Measurements from ENCODE around the gene PDE4D. TPM values are rescaled to one million over a fixed set of nuclear protein-coding genes. Genes with fewer than 3 reads are reported as not detected.
"Not testable (repeated sequence)": the region's sequence is repeated elsewhere in the genome, so short reads cannot be mapped to it uniquely, and the experiment has no call there.

The PDE4D gene
- polyA plus RNA-seq, 3 donors, result 1.3 to 22.7 (median 11.0) TPM

- 48 to 91% (median 90%) methylated on average over 1 of the region's 1 CpG for WGBS, 3 donors
- no peak overlapping the region for H3K27ac ChIP-seq (ENCODE audit: low read depth, low read length)
Observed at GRCh38 chr5:59335544-59335943, 558.0 kb downstream of the PDE4D start.

GRCh38 chr5:59333416-59333815 lies 560.1 kb downstream of the PDE4D start:
- no peak overlapping the region for H3K27ac ChIP-seq (ENCODE audit: low read depth, low read length)

DNA sequence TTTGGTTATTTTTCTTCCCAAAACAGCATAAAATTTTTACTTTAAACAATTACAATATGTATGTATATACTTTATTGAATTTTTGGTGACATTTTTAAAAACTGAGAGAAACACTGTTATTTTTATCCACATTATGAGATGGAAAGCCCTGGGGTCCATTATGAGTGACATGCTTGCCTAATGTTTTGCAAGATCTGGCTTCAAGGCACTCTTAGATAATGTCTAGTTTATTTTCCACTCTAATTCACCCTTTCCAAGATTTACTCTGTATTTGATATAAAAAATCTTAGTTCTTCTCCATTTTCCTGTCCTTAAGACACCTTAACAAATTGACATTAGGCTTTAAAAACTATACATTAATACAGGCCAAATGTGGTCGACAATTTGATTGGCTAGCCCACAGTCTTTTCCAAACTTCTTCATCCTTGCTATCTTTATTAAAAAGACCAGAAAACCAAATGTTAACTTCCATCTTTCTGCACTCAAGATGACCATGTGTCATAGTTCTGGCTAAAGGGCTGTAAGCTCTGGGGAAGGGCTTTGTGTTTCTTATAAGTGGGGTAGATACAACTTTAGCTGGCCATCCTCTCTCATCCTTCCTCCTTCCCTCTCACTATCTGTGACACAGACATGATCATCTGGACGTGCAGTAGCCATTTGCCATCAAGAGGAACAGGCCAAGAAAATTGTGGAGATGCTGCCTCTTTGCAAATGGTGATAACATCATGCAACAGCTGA lies 561.1 kb downstream of the PDE4D start:
- H3K27ac ChIP-seq (ENCODE audit: low read depth, low read length), result no peak overlapping the region
- WGBS, 3 donors, result 81 to 86% (median 86%) methylated on average over 2 of the region's 2 CpGs

DNA sequence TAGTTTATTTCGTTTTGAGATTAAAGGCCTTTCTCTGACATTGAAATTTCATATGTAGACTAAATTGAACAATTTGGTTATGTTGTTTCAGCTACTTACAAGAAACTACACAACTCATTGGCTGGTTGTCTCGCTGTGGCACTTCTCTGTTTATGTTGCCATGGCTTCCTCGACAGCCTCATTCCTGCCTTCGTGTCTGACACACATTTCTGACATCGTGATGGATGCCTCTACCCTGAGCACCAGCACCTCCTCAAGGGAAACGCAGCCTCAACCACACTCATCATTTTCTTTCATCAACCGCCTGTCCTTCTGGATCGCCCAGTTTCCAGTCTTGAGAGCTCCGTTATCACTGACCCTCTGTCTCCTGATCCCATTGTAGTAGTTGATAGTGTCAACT lies 562.8 kb downstream of the PDE4D start:
- WGBS, 3 donors, result 89 to 97% (median 95%) methylated on average over 9 of the region's 9 CpGs
- H3K27ac ChIP-seq (ENCODE audit: low read depth, low read length), result no peak overlapping the region

DNA sequence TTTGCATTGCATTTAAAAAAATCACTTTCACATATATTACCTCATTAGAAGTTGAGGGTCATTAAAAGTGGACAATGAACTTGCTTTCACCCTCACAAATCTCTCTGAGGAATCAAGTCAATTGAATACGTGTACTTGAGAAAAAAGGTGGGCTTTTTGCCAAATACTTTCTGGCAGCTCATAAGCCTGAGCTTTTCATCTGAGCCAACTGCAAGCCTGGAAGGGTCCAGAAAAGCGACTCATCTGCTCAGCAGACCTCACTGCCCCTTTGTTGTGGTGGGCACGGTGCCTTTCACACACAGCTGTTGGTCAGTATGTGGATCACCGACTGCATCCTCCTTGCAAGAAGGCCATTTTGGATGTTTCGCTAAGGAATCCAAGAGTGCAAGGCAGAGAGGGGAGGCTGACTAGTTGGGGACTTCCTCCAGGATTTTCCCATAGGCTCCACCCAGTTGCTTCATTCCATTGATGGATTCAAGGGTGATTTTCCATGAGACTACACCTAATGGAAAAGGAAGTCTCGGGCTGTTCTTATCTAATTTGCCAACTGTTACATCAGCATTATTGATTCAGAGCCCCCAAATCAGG lies 564.7 kb downstream of the PDE4D start:
- 59 to 64% (median 60%) methylated on average over 6 of the region's 6 CpGs for WGBS, 3 donors
- H3K27ac ChIP-seq (ENCODE audit: low read depth, low read length), result no peak overlapping the region

DNA sequence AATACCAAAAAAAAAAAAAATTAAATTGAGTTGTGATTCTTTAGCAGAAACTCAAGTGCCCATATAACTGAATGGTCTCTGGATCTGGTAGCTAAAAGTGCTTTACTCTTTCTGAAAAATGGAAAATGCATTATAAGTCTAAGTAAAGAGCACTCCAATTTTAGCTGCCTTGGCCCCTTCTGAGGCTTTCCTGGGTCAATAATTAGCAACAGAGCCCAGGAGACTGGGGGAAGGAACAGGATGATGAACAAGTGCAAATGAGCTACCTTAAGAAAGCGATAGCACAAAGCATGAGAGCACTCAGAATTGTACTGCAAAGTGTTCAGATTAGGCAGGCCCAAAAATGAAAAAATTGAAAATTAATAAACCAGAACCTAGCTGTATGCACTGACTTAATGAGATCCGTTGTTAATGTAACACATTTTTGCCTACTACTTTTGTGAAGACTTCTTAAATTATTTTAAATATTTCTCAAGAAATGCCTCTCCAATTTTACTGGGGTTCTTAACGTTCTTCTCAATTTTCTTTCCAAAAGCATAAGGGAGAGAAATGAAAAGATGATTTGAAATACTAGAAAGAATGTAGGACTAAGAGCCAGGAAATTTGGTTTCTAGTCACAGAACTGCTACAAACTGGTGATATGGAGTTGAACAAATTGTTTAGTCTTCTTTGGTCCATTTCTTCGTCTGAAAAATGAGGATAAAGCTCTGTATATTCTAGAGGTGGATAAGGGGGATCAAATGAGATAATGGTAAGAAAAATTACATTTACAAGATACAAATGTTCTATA lies 566.1 kb downstream of the PDE4D start:
- H3K27ac ChIP-seq (ENCODE audit: low read depth, low read length), result no peak overlapping the region
- WGBS, 3 donors, result 76 to 88% (median 78%) methylated on average over 4 of the region's 4 CpGs

- 83 to 88% (median 86%) methylated on average over 2 of the region's 2 CpGs for WGBS, 3 donors
- no peak overlapping the region for H3K27ac ChIP-seq (ENCODE audit: low read depth, low read length)
Observed at GRCh38 chr5:59326596-59326995, 566.9 kb downstream of the PDE4D start.

GRCh38 chr5:59325070-59325469 lies 568.5 kb downstream of the PDE4D start:
- no peak overlapping the region for H3K27ac ChIP-seq (ENCODE audit: low read depth, low read length)
- 58 to 96% (median 80%) methylated on average over 2 of the region's 2 CpGs for WGBS, 3 donors

DNA sequence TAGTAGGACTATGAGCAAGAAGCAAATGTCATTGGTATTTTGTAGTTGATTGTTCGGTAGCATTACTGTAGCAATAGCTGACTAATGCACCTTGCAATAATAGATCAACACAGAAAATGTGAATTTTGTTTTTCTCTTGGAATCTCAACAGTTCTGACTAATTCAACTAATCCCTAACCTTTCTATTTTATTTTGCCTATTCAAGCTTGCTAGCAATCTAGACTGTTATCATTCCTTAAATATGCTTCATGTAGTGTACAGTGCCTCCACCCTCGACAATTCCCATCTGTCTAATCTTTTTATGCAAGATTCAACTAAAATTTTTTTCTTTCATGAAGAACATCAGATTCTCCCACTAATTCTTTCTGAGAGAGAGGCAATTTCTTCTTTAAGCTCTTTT lies 570.6 kb downstream of the PDE4D start:
- WGBS, 3 donors, result 83 to 98% (median 85%) methylated on average over 2 of the region's 2 CpGs

DNA sequence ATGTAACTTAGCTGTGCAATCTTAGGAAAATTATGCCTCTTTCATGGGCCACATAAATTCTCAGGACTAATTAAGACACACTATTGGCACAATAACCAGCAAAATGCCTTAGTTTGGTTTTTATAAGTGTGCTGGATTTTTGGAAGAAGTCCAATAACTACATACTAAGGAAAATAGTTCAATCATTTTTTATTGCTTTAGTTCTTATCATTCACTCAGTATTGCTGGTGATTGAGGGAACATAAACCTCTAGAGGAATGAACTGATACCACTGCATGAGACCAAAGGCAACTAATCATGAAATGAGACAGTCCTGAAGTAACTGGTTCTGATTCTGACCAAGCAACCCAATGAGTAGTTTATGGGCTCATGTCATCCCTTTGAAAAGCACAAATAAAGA lies 571.5 kb downstream of the PDE4D start:
- H3K27ac ChIP-seq (ENCODE audit: low read depth, low read length), result no peak overlapping the region

More for the DNA sequence above, 570.6 kb downstream of the PDE4D start:
- no peak overlapping the region for H3K27ac ChIP-seq (ENCODE audit: low read depth, low read length)

DNA sequence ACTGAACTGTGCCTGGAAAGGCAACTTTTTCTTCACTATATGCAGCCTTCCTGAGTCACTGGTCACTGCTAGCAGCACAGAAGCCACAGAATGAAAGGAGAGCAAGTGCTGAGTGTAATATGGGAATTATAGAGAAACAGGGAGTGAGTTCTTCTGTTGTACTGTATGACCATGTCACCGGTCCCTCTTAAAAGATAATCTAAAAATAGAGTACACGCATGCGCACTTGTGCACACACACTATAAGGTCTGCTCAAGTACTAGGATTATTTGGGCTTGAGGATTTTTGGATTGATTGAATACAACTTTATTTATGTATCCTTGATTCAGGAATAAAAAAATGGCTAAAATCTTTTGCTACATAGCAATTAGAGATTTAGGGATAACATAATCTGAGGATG lies 571.9 kb downstream of the PDE4D start:
- 91 to 96% (median 94%) methylated on average over 3 of the region's 3 CpGs for WGBS, 3 donors
- no peak overlapping the region for H3K27ac ChIP-seq (ENCODE audit: low read depth, low read length)

DNA sequence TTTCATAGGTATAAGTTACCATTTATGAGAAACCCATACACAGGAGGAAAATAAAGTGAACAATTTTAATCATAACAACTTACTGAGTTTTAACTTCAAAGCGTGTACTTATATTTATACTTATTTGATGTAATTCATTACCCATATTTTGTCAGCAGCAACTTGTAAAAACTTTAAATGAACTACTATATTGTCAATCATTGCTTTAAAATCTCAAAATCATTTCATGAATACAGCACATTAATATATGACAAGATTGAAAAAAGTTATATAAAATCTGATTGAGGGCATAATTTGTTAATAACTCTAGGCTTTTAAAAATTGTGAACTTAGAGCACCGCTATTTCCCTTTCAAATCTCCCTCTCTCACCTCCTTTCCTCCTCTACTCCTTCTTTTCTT lies 573.1 kb downstream of the PDE4D start:
- 94 to 98% (median 95%) methylated on average over 2 of the region's 2 CpGs for WGBS, 3 donors
- H3K27ac ChIP-seq (ENCODE audit: low read depth, low read length), result no peak overlapping the region

GRCh38 chr5:59319250-59319649 lies 574.3 kb downstream of the PDE4D start:
- no peak overlapping the region for H3K27ac ChIP-seq (ENCODE audit: low read depth, low read length)

- H3K27ac ChIP-seq (ENCODE audit: low read depth, low read length), result no peak overlapping the region
Observed at GRCh38 chr5:59317774-59318205, 575.7 kb downstream of the PDE4D start.

GRCh38 chr5:59317023-59317773 lies 576.3 kb downstream of the PDE4D start:
- no peak overlapping the region for H3K27ac ChIP-seq (ENCODE audit: low read depth, low read length)
- 38 to 62% (median 46%) methylated on average over 6 of the region's 6 CpGs for WGBS, 3 donors

More at GRCh38 chr5:59317774-59318205, 575.7 kb downstream of the PDE4D start:
- 34 to 70% (median 44%) methylated on average over 4 of the region's 4 CpGs for WGBS, 3 donors

GRCh38 chr5:59312223-59312622 lies 581.3 kb downstream of the PDE4D start:
- WGBS, 3 donors, result 93 to 99% (median 96%) methylated on average over 3 of the region's 3 CpGs
- H3K27ac ChIP-seq (ENCODE audit: low read depth, low read length), result no peak overlapping the region

GRCh38 chr5:59308685-59309084 lies 584.8 kb downstream of the PDE4D start:
- not testable (repeated sequence) for H3K27ac ChIP-seq (ENCODE audit: low read depth, low read length)
- WGBS, 3 donors, result 81 to 93% (median 92%) methylated on average over 2 of the region's 2 CpGs

DNA sequence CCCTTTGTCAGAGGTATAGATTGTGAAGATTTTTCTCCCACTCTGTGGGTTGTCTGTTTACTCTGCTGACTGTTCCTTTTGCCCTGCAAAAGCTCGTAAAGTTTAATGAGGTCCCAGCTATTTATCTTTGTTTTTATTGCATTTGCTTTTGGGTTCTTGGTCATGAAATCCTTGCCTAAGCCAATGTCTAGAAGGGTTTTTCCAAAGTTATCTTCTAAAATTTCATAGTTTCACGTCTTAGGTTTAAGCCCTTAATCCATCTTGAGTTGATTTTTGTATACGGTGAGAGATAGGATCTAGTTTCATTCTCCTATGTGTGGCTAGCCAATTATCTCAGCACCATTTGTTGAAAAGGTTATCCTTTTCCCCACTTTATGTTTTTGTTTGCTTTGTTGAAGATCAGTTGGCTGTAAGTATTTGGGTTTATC lies 590.2 kb downstream of the PDE4D start:
- not testable (repeated sequence) for H3K27ac ChIP-seq (ENCODE audit: low read depth, low read length)
- WGBS, 3 donors, result 72 to 91% (median 80%) methylated on average over 3 of the region's 3 CpGs

- not testable (repeated sequence) for H3K27ac ChIP-seq (ENCODE audit: low read depth, low read length)
- WGBS, 3 donors, result 87 to 98% (median 89%) methylated on average over 1 of the region's 1 CpG
Observed at GRCh38 chr5:59302509-59302908, 591.0 kb downstream of the PDE4D start.

All from adipose tissue (tissue), 3 donors.